ENCODE results near the gene CC2D1A.
A peak's percentile ranks its signal among the peaks of the same experiment; 100 is the strongest.

The CC2D1A gene

DNA sequence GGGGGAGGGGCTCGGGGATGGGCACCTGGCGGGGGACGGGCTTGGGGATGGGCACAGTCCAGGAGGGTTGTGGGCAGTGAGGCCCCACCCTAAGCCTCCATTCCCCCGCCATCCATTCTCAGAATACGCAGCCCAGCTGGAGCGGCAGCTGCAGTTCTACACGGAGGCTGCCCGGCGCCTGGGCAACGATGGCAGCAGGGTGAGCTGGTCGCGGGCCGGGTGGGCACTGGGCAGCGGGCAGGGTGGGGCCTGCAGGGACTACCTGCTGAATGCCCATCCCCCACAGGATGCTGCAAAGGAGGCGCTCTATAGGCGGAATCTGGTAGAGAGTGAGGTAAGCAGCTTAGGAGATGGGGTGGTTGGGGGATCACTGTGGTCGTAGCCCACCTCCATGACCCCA, 24.0 kb downstream of the CC2D1A start:
- H3K4me3 Mint-ChIP-seq = no peak overlapping the region
- peaks cover 22 to 30% of the 10 kb centered on the region in 2 donors for H3K36me3 Mint-ChIP-seq
- no peak for ATAC-seq (replicated peaks)
- H3K9me3 Mint-ChIP-seq = no peaks in the 10 kb centered on the region
- no peak overlapping the region for H3K27ac Mint-ChIP-seq
- peaks cover 4 to 7% of the 10 kb centered on the region in 2 donors for H3K27me3 Mint-ChIP-seq
- DNase-seq = no peak
- H3K4me1 Mint-ChIP-seq = peaks cover 3 to 5% of the 10 kb centered on the region in 2 donors

DNA sequence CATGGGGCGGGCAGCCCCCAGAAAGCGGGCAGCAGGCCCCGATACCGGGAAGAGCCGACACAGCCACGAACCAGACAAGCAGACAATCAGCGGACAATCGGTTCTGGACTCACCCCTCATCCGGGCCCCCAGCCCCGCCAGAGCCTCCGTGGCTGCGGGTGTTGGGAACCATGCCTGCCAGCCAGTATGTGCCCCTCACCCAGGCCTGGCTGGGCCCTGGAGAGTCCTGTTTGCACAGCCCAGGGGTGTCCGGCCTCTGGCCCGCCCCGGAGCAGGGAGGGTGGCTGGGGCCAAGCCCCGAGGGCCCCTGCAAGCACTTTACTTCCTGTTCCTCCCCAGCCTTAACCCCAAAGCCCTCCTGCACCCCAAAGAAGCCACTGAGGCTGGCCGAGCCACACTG, 24.4 kb downstream of the CC2D1A start:
- no peak for ATAC-seq (replicated peaks)
- Mint-ChIP-seq H3K27me3 (peaks cover 8% of the 10 kb centered on the region in 2 donors), H3K4me3 (no peak overlapping the region), H3K27ac (no peak overlapping the region), H3K36me3 (peaks cover 19 to 26% of the 10 kb centered on the region in 2 donors), H3K9me3 (no peaks in the 10 kb centered on the region), H3K4me1 (peaks cover 3 to 5% of the 10 kb centered on the region in 2 donors)
- DNase-seq = no peak

DNA sequence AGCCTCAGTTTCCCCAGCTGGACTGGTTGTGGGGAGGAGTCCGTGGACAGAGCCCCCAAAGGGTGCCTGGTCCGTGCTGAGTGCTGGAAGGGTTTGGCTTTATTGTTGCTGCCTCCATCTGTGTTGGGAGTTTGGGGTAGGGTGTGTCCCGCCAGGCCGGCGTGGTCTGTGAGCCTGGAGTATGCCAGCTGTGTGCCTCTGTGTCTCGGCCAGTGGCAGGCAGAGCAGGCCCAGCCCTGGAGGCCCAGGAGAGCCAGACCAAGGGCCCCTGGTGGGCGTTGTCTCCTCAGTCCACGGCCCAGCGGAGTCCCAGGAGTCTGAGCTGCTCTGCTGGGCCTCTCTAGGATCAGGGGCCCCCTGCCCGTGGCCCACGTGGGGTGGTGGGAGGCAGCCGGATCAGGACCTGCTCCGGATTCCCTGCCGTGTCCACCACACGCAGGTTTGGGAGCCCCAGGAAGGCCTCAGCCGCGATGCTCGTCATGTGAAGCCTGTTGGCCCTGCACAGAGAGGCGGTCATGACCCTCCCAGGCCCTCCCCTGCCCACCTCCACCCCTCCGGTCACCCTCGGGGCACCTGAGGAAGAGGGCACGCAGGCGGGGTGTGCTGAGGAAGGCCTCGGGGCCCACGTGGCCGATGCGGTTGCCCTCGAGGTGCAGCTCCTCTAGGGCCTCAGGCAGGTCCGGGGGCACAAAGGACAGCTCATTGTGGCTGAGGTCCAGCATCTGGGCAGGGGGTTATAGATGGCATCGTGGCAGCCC, 25.6 kb downstream of the CC2D1A start:
- H3K27ac Mint-ChIP-seq = no peak overlapping the region
- peaks cover 3 to 5% of the 10 kb centered on the region in 2 donors for H3K4me1 Mint-ChIP-seq
- H3K4me3 Mint-ChIP-seq = no peak overlapping the region
- DNase-seq (no peak), ATAC-seq (replicated peaks) (no peak)
- peaks cover 16 to 23% of the 10 kb centered on the region in 2 donors for H3K36me3 Mint-ChIP-seq
- H3K27me3 Mint-ChIP-seq = peaks cover 14 to 16% of the 10 kb centered on the region in 2 donors
- no peaks in the 10 kb centered on the region for H3K9me3 Mint-ChIP-seq

DNA sequence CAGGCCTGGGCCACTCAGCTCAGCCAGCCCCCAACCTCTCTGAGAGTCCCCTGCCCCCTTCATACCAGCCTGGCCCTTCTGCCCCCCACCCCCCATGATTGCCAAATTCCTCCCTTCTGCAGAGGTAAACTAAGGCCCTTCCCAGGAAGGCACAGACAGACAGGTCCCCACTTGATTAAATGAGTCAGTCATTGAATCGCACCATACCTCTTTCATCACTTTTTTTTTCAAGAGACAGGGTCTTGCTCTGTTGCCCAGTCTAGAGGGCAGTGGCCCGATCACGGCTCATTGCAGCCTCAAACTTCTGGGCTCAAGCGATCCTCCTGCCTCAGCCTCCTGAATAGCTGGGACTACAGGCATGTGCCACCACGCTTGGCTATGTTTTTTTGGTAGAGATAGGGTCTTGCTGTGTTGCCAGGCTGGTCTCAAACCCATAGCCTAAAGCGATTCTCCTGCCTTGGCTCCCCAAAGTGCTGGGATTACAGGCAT, 26.2 kb downstream of the CC2D1A start:
- Mint-ChIP-seq H3K27ac (no peak overlapping the region), H3K4me1 (peaks cover 3 to 5% of the 10 kb centered on the region in 2 donors), H3K9me3 (no peaks in the 10 kb centered on the region), H3K4me3 (no peak overlapping the region), H3K27me3 (peaks cover 15 to 17% of the 10 kb centered on the region in 2 donors), H3K36me3 (peaks cover 10 to 17% of the 10 kb centered on the region in 2 donors)
- ATAC-seq (replicated peaks) (no peak), DNase-seq (no peak)

DNA sequence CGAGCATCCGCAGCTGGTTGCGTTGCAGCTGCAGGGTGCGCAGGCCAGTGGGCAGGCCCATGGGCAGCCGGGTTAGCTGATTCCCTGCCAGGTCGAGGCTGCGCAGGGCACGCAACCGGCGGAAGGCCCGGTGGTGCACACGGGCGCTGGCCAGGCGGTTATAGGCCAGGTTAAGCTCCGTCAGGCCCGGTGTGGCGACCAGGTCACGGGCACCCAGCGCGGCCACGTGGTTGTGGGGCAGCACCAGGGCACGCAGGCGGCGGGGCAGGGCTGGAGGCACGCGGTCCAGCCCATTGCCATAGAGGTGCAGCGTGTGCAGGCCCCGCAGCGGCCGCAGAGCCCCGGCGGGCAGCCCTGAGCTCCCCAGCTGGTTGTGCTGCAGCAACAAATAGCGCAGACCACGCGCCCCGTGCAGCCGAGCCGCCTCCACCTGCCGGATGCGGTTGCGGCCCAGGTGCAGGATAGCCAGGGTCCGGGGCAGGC, 27.0 kb downstream of the CC2D1A start:
- ATAC-seq (replicated peaks) = no peak
- Mint-ChIP-seq H3K9me3 (no peaks in the 10 kb centered on the region), H3K4me3 (no peak overlapping the region), H3K36me3 (peaks cover 9 to 12% of the 10 kb centered on the region in 2 donors), H3K27ac (no peak overlapping the region), H3K27me3 (peaks cover 21 to 24% of the 10 kb centered on the region in 2 donors), H3K4me1 (peaks cover 5% of the 10 kb centered on the region in 2 donors)
- DNase-seq = no peak

DNA sequence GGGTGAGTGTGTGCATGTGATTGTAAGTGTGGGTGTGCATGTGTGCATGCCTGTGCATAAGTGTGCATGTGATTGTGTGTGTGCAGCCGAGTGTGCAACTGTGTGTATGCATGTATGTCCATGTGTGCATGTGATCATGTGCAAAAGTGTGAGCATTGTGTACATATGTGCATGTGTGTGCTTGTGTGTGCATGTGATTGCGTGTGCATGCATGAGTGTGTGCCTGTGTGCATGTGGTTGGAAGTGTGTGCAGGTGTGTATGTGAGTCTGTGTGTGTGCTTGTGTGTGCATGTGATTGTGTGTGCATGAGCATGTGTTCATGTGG, 28.7 kb downstream of the CC2D1A start:
- Mint-ChIP-seq H3K27ac (no peak overlapping the region), H3K9me3 (no peaks in the 10 kb centered on the region), H3K4me3 (no peak overlapping the region), H3K27me3 (peaks cover 21 to 24% of the 10 kb centered on the region in 2 donors), H3K36me3 (peaks cover 5 to 6% of the 10 kb centered on the region in 2 donors), H3K4me1 (peaks cover 5% of the 10 kb centered on the region in 2 donors)
- no peak for ATAC-seq (replicated peaks)
- no peak for DNase-seq

DNA sequence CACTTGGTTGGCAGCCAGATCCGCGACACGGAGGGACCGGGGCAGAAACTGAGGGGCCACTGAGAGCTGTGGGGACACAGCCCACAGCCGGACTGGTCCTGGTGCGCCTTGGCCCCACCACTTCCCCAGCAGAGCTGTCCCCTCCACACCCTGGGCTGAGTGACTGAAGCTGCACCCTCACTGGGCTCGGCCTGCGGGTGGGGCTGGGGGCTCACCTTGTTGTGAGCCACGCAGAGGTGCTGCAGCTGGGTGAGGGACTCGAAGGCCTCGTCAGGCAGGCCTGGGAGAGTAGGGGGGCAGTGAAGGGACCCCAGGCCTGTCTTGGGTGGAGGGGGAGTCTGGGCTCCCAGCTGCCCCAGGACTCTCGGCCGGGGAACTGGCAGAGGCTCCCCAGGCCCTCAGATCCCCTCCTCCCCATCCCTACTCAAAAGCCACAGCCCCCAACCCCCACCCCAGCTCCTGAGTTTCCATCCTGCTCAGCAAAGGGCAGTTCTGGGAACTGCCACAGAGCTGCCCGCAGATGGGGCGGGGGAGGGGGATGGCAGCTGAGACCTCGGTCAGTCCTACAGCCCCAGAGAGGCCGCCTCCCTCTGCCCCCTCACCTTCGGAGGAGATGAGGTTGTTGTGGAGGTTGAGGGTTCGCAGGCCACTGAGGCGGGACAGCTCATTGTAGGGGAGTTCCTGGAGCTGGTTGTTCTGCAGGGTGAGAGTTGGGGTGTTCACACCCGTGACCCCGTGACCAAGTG, 29.9 kb downstream of the CC2D1A start:
- Mint-ChIP-seq H3K4me1 (peaks cover 5% of the 10 kb centered on the region in 2 donors), H3K27me3 (peaks cover 21 to 24% of the 10 kb centered on the region in 2 donors), H3K4me3 (no peak overlapping the region), H3K9me3 (no peaks in the 10 kb centered on the region), H3K27ac (no peak overlapping the region), H3K36me3 (peaks cover 3 to 6% of the 10 kb centered on the region in 2 donors)
- DNase-seq (no peak), ATAC-seq (replicated peaks) (no peak)

DNA sequence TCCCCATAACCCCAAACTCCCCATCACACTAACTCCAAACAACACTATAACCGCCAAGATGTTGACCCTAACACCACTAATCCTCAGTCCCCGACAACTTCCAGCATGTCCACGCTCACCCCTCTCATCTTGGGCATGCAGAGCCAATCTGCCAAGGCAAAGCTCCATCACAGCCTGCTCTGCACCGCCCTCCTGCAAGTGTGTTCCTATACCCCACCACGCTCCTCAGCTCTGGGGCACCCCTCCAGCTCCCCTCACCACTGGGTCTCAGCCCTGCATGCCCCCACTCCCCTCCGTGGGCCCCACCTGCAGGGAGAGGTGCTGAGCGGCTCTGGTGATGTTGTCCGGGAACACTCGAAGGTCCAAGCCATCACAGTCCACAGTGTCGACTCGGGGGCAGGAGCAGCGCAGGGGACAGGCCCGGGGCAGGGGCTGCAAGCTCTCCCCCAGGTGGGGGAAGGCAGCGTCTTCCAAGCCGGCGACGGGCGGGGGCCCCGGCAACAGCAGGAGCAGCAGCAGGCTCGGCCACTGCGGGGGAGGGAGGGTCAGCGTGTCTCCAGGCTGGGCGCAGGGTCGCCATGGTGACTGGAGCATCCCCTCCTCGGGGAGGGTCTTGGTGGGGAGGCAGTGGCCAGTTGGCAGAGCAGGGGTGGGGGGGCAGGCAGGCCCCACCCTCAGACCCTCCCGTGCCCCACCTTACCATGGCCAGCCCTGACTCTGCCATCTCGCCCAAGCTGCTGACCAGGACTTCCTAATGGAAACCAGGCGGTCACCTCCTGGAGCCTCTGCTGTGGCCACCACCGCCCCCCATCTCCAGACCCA, 31.7 kb downstream of the CC2D1A start:
- Mint-ChIP-seq H3K9me3 (no peaks in the 10 kb centered on the region), H3K4me3 (no peak overlapping the region), H3K27me3 (peaks cover 21 to 24% of the 10 kb centered on the region in 2 donors), H3K36me3 (peaks cover 0 to 3% of the 10 kb centered on the region in 2 donors), H3K27ac (no peak overlapping the region), H3K4me1 (peaks cover 5% of the 10 kb centered on the region in 2 donors)
- ATAC-seq (replicated peaks) = no peak
- no peak for DNase-seq

DNA sequence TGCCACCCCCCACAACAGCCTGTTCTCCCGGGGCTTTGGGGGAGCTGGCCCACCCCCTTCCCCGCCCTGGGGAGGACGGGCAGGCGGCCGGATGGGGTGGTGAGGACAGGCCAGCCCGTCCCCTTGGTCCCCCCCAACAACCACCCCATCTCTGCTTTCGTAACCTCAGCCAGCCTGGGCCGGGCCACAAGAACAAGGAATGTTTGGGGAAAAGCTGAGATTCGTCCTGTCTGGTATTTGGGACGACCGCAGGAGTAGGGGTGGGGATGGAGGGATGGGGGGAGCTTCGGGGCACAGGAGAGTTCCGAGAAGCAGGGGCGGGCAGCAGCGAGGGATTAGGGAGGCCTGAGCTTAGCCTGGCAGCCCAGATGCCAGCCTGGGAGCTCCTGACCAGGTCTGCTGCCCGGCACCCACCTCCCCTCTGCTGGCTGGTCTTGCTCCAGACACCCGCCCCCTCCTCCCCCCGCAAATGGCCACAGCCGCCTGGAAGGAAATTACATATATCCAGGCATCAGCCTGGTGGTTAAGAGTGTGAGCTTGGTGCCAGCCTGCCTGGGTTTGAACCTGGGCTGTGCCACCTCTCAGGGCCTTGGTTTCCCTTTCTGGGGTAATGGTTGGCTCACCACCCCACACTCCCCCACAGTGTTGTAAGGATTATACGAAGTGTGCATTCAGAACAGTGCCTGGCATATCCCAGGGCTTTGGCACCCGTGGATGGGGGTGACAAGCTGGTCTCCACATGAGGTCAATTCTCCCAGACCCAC, 32.5 kb downstream of the CC2D1A start, which contains the start of gene PODNL1:
TSS of gene PODNL1 (minus strand) at position 117 of the 764 bp plus-strand sequence. CDS start 236 bp downstream, outside the sequence.
- H3K27me3 Mint-ChIP-seq = peaks cover 21 to 24% of the 10 kb centered on the region in 2 donors

DNA sequence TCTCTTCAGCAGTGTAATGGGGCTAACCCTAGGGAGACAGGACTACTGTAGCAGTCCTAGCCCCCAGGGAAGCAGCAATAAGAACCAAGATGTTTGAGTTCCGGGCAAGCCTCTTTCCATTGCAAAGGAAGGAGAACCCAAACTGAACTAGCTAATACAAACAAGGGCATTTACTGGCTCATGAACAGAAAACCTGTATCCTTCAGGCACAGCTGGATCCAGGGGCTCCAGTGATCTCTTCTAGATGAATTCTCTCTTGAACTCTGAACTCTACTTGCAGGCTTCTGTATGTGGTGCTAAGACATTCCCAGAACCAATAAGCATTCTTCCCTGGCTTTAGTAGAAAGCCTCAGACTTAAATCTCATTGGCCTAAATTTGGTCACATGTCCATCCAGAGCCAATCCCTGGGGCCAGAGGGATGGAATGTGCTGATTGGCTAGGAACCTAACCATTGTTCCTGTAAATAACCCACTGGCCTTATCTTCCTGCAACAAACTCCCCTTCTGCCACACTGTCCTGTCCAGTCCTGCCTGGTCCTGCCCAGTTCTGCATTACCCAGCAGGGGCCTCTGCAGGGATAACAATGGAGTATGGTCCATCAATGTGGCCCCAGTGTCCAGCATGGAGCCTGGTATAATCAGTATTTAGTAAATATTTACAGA, 36.2 kb downstream of the CC2D1A start:
- H3K36me3 Mint-ChIP-seq = peaks cover 0 to 3% of the 10 kb centered on the region in 2 donors
- H3K4me3 Mint-ChIP-seq = no peak overlapping the region
- no peak overlapping the region for H3K27ac Mint-ChIP-seq
- H3K4me1 Mint-ChIP-seq = peaks cover 0 to 2% of the 10 kb centered on the region in 2 donors
- peaks cover 7% of the 10 kb centered on the region in 2 donors for H3K27me3 Mint-ChIP-seq
- ATAC-seq (replicated peaks) (no peak), DNase-seq (no peak)
- H3K9me3 Mint-ChIP-seq = no peaks in the 10 kb centered on the region

More for the DNA sequence above, 32.5 kb downstream of the CC2D1A start, which contains the start of gene PODNL1:
- Mint-ChIP-seq H3K36me3 (peaks cover 0 to 3% of the 10 kb centered on the region in 2 donors), H3K4me3 (no peak within 1 kb of the TSS), H3K4me1 (peaks cover 5% of the 10 kb centered on the region in 2 donors), H3K9me3 (no peaks in the 10 kb centered on the region), H3K27ac (no peak within 1 kb of the TSS)
- ATAC-seq (replicated peaks) (no peak), DNase-seq (no peak)

DNA sequence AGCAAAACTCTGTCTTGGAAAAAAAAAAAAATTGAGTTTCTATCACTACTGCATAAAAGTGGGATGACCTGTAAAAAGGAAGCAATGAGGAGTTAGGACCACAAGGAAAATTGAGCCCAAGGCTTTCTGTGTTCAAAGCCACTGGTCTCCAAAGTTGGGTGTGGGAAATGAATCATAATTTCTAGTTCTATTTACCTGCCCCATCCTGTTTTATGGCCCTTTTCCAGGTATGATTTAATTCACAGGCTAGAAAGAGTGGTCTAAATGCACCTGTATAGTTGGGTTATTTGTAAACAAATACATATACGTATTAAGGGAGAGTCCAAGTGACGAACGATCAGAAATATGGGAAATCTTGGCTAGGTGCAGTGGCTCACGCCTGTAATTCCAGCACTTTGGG, 40.4 kb downstream of the CC2D1A start:
- H3K9me3 Mint-ChIP-seq = no peaks in the 10 kb centered on the region
- H3K27ac Mint-ChIP-seq = no peak overlapping the region
- no peaks in the 10 kb centered on the region for H3K27me3 Mint-ChIP-seq
- no peak for ATAC-seq (replicated peaks)
- H3K36me3 Mint-ChIP-seq = no peaks in the 10 kb centered on the region
- H3K4me1 Mint-ChIP-seq = no peaks in the 10 kb centered on the region
- no peak for DNase-seq
- no peak overlapping the region for H3K4me3 Mint-ChIP-seq

DNA sequence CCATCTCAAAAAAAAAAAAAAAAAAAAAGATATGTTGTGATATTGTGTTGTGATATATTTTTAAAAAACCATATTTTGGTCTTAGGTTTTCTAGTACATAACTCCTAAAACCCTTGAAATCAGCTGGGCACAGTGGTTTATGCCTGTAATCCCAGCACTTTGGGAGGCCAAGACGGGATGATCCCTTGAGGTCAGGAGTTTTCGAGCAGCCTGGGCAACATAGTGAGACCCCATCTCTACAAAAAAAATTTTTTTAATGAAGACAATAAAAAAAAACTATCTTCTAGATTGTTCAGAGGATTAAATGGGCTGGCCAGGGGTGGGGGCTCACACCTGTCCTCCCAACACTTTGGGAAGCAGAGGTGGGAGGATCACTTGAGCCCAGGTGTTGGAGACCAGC, 45.0 kb downstream of the CC2D1A start:
- H3K4me1 Mint-ChIP-seq = peaks cover 10 to 24% of the 10 kb centered on the region in 2 donors
- DNase-seq = no peak
- H3K4me3 Mint-ChIP-seq = no peak overlapping the region
- H3K36me3 Mint-ChIP-seq = peaks cover 6 to 9% of the 10 kb centered on the region in 2 donors
- ATAC-seq (replicated peaks) = no peak
- no peaks in the 10 kb centered on the region for H3K27me3 Mint-ChIP-seq
- H3K27ac Mint-ChIP-seq = no peak overlapping the region
- no peaks in the 10 kb centered on the region for H3K9me3 Mint-ChIP-seq

DNA sequence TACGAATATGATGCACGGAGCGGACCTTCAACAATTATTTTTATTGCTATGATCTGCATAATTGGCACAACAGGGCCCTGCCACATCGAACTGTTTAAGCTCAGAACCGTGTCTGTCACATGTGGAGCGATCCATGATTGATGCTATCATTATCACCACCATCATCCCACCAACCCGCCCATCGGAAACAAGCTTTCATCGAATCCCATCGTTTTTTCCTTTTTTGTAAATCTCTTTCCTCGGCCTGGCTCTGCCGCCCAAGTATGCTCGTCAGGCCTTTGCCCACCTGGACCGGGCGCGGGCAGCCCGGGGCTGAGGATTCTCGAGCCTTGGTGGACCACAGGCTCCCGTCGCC, 45.8 kb downstream of the CC2D1A start:
- no peaks in the 10 kb centered on the region for H3K27me3 Mint-ChIP-seq
- no peak for DNase-seq
- no peaks in the 10 kb centered on the region for H3K9me3 Mint-ChIP-seq
- peak; percentile 14 to 16 for ATAC-seq (replicated peaks)
- H3K36me3 Mint-ChIP-seq = peaks cover 10 to 12% of the 10 kb centered on the region in 2 donors
- H3K4me3 Mint-ChIP-seq = peak overlapping the region; percentile 95 to 98
- peak overlapping the region; percentile 97 for H3K27ac Mint-ChIP-seq
- H3K4me1 Mint-ChIP-seq = peaks cover 10 to 24% of the 10 kb centered on the region in 2 donors

Data from stimulated activated naive B cell treated with anti-CD40 and anti-IgM and Interleukin-4, amounts not matched to agents 10 μg/mL and 1 μg/mL and 100 μg/mL, for 72 hours (primary cell).